Parathyroid adenoma (tissue), 2 donors: ENCODE data around the gene TBC1D22A.

ENCODE experiments used
- H2AFZ ChIP-seq: fragments of 300-600 bp; sonication (generic); one replicate; pipeline ENCODE4 v1.7.0; 2017; ENCODE audit warnings: antibody characterized with exemption, mild to moderate bottlenecking
- H3K27ac ChIP-seq: fragments of 300-600 bp; sonication (generic); one replicate; pipeline ENCODE4 v1.7.0; 2017
- H3K27me3 ChIP-seq: fragments of 300-600 bp; sonication (generic); one replicate; pipeline ENCODE4 v1.7.0; 2017; ENCODE audit warnings: low read length; ENCODE audit not compliant: control insufficient read depth, insufficient read depth
- H3K36me3 ChIP-seq: fragments of 300-600 bp; sonication (generic); one replicate; pipeline ENCODE4 v1.7.0; 2017; ENCODE audit warnings: low read length; ENCODE audit not compliant: control insufficient read depth, insufficient read depth
- H3K4me1 ChIP-seq: fragments of 300-600 bp; sonication (generic); one replicate; pipeline ENCODE4 v1.7.0; 2017; ENCODE audit warnings: control low read depth
- H3K4me2 ChIP-seq: fragments of 300-600 bp; sonication (generic); one replicate; pipeline ENCODE4 v1.7.0; 2017; ENCODE audit warnings: low read length
- H3K4me3 ChIP-seq: fragments of 300-600 bp; sonication (generic); one replicate; pipeline ENCODE4 v1.7.0; 2017; ENCODE audit warnings: low read depth, low read length
- H3K79me2 ChIP-seq: fragments of 300-600 bp; sonication (generic); one replicate; pipeline ENCODE4 v1.7.0; 2017; ENCODE audit warnings: control low read depth
- H3K9ac ChIP-seq: fragments of 300-600 bp; sonication (generic); one replicate; pipeline ENCODE4 v1.7.0; 2017; ENCODE audit warnings: mild to moderate bottlenecking
- H3K9me3 ChIP-seq: fragments of 300-600 bp; sonication (generic); one replicate; pipeline ENCODE4 v1.7.0; 2017; ENCODE audit warnings: low read length; ENCODE audit not compliant: control insufficient read depth
- TF ChIP-seq, protein P1 (sequence below): fragments of 300-600 bp; sonication (generic); IDR thresholded peaks from one replicate; pipeline ENCODE4 v1.7.0; 2017; ENCODE audit warnings: antibody characterized with exemption, mild to moderate bottlenecking
- donor health status: primary hyperparathyroidism.

The TBC1D22A gene

DNA sequence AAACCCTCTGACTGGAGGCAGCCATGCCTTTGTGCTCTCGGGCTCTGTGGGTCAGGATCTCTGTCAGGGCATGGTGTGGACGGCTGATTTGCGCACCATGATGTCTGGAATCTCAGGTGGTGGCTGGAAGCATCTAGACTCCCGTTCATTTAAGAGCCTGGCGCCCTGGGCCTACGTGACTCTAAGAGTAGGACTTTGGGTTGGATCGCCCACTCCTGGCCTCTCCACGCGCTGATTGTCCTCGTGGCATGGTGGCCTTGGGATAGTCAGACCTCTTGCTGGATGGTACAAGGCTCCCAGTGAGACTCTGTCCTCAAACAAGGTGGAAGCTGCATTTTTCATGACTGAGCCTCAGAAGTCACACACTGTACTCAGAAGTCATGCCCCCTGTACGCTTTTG is 224.3 kb downstream of the TBC1D22A start:
- Histone ChIP-seq H3K36me3 (no peaks in the 10 kb centered on the region), H3K27me3 (no peaks in the 10 kb centered on the region), H2AFZ (no peak overlapping the region), H3K4me2 (no peak overlapping the region), H3K9me3 (no peaks in the 10 kb centered on the region), H3K79me2 (no peaks in the 10 kb centered on the region), H3K4me1 (no peaks in the 10 kb centered on the region), H3K9ac (no peak overlapping the region), H3K27ac (no peak overlapping the region), H3K4me3 (no peak overlapping the region)
- TF ChIP-seq, protein P1, sequence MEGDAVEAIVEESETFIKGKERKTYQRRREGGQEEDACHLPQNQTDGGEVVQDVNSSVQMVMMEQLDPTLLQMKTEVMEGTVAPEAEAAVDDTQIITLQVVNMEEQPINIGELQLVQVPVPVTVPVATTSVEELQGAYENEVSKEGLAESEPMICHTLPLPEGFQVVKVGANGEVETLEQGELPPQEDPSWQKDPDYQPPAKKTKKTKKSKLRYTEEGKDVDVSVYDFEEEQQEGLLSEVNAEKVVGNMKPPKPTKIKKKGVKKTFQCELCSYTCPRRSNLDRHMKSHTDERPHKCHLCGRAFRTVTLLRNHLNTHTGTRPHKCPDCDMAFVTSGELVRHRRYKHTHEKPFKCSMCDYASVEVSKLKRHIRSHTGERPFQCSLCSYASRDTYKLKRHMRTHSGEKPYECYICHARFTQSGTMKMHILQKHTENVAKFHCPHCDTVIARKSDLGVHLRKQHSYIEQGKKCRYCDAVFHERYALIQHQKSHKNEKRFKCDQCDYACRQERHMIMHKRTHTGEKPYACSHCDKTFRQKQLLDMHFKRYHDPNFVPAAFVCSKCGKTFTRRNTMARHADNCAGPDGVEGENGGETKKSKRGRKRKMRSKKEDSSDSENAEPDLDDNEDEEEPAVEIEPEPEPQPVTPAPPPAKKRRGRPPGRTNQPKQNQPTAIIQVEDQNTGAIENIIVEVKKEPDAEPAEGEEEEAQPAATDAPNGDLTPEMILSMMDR, result no peak

DNA sequence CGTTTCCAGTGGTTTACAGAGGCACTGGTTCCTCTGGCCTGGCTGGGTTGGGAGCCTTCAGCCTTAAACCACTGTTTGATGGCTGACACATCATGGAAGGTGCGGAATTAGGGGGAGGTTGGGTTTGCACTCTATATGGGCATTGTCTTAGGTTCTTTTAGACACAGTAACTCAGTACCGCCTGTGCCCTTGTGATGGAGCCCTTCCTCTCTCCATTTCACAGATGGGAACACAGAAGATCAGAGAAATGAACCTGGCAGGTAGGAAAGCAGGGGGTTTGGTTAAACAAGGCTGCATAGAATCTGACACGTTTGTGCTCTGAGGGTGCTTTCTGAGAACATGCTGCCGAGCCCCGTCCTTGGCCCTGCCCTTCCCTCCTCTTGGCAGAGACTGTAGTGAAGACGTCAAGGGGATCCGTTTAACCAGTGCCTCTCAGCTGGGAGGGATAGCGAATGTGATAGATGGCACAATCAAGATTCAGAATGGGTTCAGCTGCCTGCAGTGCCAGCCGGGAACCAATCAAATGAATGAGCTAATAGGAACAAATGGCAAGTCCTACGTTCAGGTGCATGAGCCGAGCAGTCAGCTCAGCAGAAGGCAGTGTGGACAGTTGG is 228.6 kb downstream of the TBC1D22A start:
- H3K27me3 ChIP-seq, result no peaks in the 10 kb centered on the region
- H3K4me1 ChIP-seq, result no peaks in the 10 kb centered on the region
- TF ChIP-seq, protein P1, result no peak

DNA sequence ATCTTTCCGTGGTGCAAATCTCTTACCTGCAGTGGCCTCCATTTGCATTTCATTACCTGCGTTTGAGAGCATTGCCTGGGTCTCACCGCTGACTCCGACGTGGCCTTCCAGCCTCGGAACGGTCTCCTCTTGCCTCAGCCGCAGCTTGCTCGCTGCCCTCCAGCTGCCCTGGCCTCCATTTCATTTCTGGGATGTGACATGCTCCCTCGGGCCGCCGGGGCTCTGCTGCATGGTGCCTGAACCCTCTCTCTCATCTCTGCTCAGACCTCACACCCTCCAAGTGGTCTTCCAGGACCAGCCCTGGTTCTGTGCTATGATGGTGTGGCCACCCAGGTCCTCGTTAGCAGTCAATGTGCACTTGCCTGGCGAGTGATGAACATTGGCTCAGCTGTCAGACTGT is 229.2 kb downstream of the TBC1D22A start:
- Histone ChIP-seq H3K4me1 (no peaks in the 10 kb centered on the region), H3K79me2 (no peaks in the 10 kb centered on the region), H2AFZ (no peak overlapping the region), H3K36me3 (no peaks in the 10 kb centered on the region), H3K9ac (no peak overlapping the region), H3K4me2 (no peak overlapping the region), H3K27me3 (no peaks in the 10 kb centered on the region), H3K4me3 (no peak overlapping the region), H3K27ac (no peak overlapping the region), H3K9me3 (no peaks in the 10 kb centered on the region)
- TF ChIP-seq, protein P1, result no peak

More for the DNA sequence above, 228.6 kb downstream of the TBC1D22A start:
- H3K9me3 ChIP-seq, result no peaks in the 10 kb centered on the region
- H3K27ac ChIP-seq, result no peak overlapping the region
- H3K4me3 ChIP-seq, result no peak overlapping the region
- H2AFZ ChIP-seq, result no peak overlapping the region
- no peak overlapping the region for H3K4me2 ChIP-seq
- no peaks in the 10 kb centered on the region for H3K79me2 ChIP-seq
- no peaks in the 10 kb centered on the region for H3K36me3 ChIP-seq
- H3K9ac ChIP-seq, result no peak overlapping the region

DNA sequence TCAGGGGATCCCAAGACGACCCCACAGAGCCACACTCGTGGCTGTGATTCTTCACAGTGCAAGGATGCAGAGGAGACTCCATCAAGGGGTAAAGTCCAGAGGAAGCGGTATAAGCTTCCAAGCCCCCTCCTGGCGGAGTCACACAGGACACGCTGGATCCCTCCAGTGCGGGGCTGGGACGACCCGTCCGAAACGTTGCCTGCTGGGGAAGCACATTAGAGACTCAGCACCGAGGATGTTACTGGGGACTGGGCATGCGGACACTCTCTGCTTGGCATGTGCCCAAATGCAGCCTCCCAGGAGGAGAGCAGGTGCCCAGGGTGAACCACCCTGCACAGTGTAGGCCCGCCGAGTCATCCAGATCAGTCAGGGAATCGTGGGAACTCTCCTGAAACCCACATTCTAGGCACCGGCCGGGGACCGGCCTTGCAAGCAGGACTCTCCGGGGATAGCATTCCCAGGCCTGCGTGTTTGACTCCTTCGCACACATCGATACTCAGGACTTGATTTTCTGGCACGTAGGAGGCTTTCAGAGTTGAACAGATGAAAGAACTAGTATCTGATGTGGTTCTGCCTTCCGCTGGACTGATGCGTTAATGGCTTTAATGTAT is 229.8 kb downstream of the TBC1D22A start:
- H3K9ac ChIP-seq, result no peak overlapping the region
- no peaks in the 10 kb centered on the region for H3K79me2 ChIP-seq
- TF ChIP-seq, protein P1, result no peak
- no peak overlapping the region for H3K4me2 ChIP-seq
- no peaks in the 10 kb centered on the region for H3K9me3 ChIP-seq
- H2AFZ ChIP-seq, result no peak overlapping the region
- no peaks in the 10 kb centered on the region for H3K27me3 ChIP-seq
- no peak overlapping the region for H3K27ac ChIP-seq
- H3K36me3 ChIP-seq, result no peaks in the 10 kb centered on the region
- no peaks in the 10 kb centered on the region for H3K4me1 ChIP-seq
- no peak overlapping the region for H3K4me3 ChIP-seq

DNA sequence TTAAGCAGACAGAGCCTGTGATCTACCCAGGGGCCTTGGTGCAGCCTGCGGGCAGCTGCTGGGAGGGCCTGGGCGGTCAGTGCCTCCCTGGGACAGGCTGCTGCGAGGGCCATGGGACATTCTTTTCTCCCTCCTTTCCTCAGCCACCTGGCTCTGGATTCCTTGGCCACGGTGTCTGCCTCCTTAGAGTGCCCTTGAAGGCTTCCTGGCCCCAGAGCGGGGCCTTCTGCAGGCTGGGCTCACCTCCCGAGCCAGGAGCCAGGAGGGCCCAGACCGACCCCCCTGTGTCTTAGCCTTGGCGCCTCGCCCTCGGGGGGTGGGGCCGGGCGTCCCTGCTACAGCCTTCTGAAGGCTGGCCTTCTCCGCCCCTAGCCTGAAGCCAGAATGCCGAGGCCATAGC is 231.2 kb downstream of the TBC1D22A start:
- Histone ChIP-seq H3K4me2 (no peak overlapping the region), H3K27ac (no peak overlapping the region), H3K36me3 (no peaks in the 10 kb centered on the region), H2AFZ (no peak overlapping the region), H3K9ac (no peak overlapping the region), H3K4me3 (no peak overlapping the region), H3K79me2 (no peaks in the 10 kb centered on the region), H3K4me1 (no peaks in the 10 kb centered on the region), H3K9me3 (no peaks in the 10 kb centered on the region), H3K27me3 (no peaks in the 10 kb centered on the region)
- TF ChIP-seq, protein P1, result no peak
